HG02588 (cell line): ENCODE measurements around the gene PANX2.
"Not testable (repeated sequence)": the region's sequence is repeated elsewhere in the genome, so short reads cannot be mapped to it uniquely, and the experiment has no call there.

Experiments used
- ATAC-seq: cut with Tn5 transposase; IDR thresholded peaks from one replicate; pipeline ENCODE4 v1.9.1; 2021; ENCODE audit warnings: mild to moderate bottlenecking, moderate library complexity; ENCODE audit not compliant: unreplicated experiment

PANX2 gene, protein sequence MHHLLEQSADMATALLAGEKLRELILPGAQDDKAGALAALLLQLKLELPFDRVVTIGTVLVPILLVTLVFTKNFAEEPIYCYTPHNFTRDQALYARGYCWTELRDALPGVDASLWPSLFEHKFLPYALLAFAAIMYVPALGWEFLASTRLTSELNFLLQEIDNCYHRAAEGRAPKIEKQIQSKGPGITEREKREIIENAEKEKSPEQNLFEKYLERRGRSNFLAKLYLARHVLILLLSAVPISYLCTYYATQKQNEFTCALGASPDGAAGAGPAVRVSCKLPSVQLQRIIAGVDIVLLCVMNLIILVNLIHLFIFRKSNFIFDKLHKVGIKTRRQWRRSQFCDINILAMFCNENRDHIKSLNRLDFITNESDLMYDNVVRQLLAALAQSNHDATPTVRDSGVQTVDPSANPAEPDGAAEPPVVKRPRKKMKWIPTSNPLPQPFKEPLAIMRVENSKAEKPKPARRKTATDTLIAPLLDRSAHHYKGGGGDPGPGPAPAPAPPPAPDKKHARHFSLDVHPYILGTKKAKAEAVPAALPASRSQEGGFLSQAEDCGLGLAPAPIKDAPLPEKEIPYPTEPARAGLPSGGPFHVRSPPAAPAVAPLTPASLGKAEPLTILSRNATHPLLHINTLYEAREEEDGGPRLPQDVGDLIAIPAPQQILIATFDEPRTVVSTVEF

DNA sequence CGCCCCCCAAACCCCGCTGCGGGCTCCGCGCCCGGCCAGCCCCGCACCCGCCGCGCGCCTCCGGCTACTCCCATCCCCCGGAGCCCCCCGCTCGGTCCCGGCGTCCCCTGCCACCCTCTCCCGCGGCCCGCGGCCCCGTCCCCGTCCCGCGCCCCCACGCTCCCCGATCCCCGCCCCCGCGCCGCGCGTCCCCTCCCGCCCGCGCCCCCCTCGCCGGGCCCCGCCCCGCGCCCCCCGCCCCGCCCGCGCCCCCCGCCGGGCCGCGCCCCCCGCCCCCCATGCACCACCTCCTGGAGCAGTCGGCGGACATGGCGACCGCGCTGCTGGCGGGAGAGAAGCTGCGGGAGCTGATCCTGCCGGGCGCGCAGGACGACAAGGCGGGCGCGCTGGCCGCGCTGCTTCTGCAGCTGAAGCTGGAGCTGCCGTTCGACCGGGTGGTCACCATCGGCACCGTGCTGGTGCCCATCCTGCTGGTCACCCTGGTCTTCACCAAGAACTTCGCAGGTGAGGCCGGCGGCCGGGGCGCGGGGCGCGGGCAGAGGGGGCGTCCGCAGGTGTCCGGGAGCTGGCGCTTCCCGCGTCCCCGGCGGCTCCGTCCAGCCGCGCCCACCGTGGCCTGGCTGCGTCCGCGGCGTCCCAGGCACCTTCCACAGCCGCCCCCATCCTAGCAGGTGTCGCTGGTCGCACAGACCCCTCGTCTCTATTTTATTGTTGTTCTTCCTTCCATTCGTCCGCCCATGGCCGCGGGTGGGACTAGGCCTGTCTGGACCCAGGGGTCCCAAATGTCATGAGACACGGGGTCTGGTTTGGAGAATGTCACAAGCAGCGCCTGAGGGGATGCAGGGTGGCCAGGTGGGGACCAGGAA is at the start of gene PANX2:
PANX2 (plus strand) TSS at position 279 of the 866 bp plus-strand sequence; CDS start at position 279, 0 bp downstream.
- ATAC-seq: no peak

DNA sequence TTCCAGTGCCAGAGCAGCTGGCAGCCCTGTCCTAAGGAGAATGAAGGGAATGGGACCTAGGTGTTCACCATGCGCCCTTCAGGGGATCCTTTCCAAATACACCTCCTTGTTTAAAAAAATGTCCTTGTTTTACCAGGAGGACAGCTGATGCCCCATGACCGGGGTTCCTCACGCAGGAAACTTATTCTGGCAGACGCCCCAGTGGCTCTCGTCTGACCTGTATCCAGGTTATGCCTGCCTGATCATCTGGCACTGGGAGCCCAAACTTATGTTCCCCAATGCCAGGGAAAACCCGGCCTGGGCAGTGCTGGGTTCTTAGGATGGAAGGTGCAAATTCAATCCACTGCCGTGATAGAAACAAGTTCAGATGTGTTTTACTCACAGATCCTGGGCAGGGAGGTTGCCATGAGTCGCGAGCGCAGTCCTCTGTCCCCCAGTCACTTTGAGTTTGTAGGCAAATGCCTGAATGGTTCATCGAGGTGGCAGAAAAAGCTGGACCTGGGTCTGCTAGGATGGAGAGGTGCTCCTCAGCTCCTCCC is 49.3 kb upstream of the PANX2 start:
- no peak for ATAC-seq

DNA sequence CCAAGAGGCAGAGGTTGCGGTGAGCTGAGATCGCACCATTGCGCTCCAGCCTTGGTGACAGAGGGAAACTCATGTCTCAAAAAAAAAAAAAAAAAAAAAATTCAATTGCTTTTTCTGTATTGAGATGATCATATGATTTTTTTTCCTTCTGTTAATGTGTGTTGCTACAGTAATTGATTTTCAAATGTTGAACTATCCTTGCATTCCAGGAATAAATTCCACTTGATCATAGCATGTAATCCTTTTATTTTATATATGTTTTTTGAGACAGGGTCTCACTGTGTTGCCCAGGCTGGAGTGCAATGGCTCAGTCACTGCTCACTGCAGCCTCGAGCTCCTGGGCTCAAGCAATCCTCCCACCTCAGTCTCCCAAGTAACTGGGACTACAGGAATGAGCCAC is 47.4 kb upstream of the PANX2 start:
- no peak for ATAC-seq

DNA sequence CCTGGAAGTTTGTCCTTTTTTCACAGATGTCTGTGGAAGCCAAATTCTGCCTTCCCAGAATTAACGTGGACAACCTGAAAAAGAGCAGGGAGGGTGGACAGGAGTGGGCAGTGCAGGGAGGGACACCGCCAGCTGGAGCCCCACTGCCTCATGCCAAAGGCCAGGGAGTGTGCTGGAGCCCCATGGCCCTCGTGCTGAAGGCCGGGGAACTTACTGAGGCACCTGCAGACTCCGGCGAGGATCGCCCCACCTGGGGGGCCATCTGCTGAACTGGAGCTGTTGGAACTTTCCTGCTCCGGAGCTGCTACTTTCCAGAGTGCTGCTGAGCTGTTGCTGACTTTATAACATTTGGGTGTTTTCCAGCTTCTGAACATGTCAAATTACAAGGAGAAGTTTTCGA is 45.5 kb upstream of the PANX2 start:
- no peak for ATAC-seq

DNA sequence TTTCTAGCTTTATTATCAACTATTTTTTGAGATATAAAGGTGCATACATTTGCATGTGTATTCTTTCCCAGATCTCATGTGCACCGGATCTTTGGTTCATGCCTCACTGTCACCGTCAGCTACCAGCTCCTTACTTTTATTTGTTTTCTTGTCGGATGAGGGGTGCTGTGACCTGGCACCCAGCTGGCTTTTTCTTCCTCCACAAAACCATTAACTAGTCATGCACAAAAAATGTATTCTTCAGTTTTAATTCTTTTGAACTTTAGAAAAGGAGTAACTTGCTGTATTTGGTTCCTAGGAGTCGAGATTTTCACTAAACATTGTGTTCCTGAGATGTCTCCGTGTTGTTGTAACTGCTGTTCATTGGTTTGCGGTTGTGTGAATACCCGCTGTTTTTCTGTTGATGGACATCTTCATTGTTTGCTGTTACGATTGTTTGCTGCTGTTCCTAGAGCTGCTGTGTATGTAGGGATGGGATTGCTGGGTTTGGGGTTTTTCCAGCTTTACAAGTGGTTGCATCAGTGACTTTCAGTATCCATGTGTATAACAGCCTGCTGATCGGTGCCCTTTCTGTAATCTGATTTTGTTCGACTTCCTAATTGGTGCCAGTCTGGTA is 41.3 kb upstream of the PANX2 start:
- no peak for ATAC-seq

DNA sequence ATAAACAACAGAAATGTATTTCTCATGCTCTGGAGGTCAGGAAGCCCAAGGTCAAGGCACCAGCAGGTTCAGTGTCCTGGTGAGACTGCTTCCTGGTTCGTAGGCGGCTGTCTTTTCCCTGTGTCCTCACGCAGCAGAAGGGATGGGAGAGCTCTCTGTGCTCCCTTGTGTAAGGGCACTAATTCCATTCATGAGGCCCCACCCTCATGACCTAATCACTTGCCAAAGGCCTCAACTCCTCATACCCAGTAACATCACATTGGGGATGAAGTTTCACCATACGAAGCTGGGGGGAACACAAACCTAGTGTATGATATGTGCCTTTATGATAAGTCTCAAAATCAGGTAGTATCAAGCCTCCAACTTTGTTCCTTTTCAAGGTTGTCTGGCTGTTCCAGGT is 38.6 kb upstream of the PANX2 start:
- no peak for ATAC-seq

DNA sequence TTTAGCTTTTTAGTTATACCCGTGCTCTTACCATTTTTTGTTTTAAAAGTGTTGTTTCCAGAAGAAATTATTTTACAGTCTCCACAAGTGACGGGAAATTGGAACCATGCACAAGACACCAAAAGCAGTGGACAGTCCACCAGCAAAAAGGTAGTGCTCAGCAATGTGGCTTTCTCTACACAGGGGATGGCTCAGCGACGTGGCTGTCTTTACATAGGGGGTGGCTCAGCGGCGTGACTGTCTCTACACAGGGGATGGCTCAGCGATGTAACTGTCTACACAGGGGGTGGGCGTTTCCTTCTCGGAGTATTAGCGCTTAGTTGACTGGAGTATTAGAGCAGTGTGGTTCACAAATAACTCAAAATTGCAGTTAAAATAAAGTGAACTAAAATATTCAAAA is 36.0 kb upstream of the PANX2 start:
- ATAC-seq: no peak

DNA sequence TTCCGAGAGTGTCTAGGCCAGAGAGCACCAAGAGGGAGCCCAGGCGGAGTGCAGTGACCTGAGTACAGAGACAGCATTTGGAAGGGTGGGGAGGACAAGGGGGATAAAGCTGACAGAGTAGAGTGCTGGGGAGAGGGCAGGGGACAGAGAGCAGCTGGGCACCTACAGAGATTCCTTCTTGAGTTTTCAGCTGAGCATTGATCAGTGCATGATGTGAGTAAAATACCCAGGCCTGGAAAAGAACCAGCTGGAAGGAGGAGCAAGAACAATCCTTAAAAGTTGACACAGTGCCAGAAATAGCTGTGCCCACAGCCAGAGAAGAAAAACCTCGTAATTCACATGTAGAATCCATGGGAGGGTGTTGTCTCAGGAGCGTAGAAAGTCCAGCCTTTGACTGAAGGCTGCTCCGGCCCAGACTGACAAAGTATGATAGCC is 33.9 kb upstream of the PANX2 start:
- ATAC-seq: no peak

DNA sequence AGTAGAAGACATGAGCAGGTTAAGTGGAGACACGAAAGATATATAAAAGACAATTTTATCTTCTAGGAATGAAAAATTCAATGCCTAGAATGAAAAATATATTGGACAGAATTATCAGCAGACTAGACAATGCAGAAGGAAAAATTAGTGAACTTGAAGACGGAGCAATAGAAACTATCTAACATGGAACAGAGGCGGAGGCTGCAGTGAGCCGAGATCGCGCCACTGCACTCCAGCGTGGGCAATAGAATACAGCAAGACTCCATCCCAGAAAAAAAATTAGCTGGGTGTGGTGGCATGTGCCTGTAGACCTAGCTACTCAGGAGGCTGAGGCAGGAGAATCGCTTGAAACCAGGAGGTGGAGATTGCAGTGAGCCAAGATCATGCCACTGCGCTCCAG is 33.3 kb upstream of the PANX2 start:
- ATAC-seq: not testable (repeated sequence)

DNA sequence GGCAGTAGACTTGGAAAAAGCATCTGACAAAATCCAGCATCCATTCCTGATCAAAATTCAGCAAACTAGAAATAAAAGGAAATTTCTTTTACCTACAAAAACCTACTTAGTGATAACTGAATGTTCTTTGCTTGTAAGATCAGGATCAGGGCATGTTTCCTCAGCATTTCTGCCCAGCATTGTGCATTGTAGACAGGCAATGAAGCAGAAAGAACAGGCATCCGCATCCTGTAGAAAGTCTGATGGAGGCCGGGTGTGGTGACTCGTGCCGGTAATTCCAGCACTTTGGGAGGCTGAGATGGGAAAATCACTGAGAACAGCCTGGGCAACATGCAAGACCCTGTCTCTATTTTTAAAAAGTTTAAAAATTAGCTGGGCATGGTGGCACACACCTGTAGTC is 32.5 kb upstream of the PANX2 start:
- ATAC-seq: no peak

DNA sequence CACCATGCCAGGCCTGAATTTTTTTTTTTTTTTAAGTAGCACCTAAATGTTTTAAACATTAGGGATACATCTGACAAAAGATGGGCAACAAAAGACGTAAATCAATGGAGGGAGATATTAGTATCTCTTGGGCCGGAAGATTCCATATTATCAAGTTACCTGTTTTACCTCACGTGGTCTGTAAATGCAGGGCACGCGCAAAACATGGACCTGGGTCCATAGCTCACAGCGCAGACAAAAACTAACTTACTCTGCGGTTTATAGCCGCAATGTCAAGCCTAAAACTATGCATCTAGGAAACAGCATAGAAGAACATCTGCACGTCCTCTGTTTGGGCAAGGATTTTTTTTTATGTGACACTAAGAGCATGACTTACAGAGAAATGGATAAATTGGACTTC is 31.5 kb upstream of the PANX2 start:
- no peak for ATAC-seq

DNA sequence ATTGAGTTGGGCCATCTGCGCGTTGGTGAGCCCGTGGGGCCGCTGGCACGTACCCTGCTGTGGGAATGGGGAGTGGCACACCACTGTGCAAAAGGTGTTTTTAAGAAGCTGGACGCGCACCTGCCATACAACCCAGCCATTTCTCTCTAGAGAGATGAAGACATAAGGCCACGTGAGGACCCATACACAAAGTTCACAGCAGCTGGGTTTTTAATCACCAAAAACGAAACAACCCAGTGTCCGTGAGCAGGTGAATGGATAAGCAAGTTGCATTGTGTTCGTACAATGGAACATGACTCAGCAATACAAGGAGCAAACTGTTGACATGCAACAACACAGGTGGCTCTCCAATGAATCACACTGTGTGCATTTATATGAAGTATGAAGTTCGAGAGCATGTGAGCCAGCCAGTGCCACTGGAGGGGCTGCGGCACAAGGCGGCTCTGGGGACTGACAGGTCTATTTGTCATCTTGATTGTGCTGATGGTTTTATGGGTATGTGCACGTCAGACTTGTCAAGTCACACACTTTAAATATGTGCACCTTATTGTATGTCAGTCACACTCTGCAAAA is 30.6 kb upstream of the PANX2 start:
- no peak for ATAC-seq

DNA sequence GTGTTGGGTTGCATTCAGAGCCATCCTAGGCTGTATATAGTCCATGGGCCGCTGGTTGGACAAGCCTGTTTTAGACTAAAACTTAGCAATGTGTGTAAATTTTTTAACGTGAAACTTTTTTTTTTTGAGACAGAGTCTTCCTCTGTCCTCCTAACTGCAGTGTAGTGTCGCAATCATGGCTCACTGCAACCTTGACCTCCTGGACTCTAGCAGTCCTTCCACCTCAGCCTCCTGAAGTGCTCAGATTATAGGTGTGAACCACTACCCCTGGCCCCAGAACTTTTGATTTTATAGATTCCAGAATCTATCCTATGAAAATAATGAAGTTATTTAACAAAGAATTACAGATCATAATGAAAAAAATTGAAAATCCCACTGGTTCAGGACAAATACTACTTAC is 29.9 kb upstream of the PANX2 start:
- no peak for ATAC-seq

DNA sequence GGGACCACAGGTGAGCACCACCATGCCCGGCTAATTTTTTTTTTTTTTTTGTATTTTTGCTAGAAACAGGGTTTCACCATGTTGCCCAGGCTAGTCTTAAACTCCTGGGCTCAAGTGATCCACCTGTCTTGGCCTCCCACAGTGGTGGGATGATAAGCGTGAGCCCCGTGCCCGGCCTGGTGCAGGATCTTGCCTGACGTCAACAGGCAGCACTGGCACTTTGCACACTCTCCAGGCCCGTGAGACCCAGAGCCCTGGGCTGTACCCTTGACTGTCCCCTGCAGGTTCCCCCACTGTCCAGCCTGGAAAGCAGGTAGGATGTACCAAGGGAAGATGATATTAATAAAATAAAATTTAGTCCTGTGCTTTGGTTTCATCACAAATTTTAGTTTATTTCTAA is 29.1 kb upstream of the PANX2 start:
- no peak for ATAC-seq

DNA sequence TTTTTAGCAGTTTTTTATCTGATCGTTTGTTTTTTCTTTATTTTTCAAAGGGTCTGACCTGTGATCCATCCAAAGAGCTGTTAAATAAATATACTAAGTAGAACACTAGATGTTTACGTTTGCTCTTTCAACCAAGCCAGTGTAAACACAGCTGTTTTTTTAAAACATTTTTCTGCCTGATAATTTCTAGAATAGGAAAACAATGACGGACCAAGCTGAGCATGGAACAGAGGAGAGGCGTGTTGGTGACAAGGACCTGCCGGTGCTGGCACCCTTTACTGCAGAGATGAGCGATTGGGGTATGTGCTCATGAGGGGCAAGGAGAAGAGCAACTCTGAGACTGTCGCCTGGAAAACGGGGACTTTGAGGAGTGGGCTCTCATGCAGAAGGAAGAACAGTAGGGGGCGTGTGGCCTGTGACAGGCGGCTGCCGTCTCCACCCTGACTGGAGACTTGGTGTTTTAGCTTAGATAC is 28.6 kb upstream of the PANX2 start:
- no peak for ATAC-seq

DNA sequence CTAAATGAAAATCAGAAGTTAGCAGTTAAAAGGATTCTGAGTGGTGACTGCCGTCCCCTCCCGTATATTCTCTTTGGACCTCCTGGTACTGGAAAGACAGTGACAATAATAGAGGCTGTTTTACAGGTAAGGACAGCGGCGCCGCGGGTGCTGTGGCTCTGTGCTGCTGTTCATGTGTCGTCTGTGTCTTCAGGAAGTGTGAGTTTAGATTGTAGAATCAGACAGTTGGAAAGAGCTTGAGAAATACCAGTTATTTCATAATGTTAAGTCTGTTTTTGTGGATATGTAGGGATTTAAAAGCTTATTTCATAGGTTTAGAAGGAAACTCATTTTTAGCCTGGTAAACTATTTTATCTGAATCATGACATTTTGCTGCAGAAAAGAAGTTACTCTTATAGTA is 27.4 kb upstream of the PANX2 start:
- ATAC-seq: no peak

DNA sequence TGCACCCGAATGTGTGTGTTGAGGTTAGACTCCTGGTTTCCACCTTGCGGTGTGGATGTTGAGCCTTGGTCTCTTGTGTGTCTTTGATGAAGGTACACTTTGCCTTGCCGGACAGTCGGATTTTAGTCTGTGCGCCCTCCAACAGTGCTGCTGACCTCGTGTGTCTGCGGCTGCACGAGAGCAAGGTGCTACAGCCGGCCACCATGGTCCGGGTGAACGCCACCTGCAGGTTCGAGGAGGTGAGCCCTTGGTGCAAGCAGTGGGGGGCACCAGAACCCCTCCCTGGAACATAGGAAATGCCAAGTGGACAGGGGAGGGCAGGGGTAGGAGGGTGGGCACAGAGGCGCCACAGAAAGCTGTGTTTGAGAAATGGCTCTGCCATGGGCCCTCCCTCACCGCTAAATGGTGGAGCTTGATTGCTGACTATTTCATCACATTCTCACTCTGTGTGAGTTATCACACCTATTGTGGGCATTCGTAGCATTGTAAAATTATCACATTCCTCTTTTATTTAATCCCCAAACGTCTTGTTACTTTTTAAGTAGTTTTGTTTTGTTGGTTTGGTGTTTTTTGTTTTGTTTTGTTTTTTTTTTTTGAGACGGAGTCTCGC is 26.4 kb upstream of the PANX2 start:
- no peak for ATAC-seq

DNA sequence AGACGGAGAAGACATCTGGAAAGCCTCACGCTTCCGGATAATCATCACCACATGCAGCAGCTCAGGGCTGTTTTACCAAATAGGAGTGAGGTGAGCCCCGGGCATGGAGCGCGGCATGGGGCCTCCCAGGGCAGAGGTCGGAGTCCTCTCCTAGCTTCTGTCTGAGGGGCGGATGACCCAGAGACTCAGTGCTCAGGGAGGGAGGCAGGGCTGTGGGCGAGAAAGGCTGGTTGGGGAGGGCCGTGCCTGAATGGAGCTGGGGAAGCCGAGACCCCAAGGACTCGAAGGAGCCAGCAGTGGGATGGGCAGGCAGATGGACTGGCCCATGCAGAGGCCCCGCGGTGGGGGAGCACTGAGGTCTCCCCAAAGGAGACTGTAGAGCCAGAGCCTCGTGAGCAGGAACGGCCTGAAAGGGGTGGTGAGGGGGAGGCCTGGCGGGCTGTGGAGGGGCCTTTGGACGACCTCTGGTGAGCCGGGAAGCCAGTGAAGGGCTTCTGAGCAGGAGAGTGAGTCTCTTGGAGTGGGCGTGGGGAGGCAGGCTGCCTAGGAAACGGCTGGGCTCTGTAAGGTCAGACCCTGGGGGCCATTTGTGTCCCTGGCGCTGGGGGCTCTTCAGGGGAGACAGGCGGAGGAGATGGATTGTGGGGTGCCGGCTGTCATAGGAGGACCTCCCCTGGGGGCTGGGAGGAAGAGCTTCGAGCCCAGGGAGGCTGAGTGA is 24.7 kb upstream of the PANX2 start:
- ATAC-seq: no peak
